ENCODE data around the gene SH2D3C. TPM values are rescaled to one million over a fixed set of nuclear protein-coding genes. Genes with fewer than 3 reads are reported as not detected.
A peak's percentile ranks its signal among the peaks of the same experiment; 100 is the strongest.

The SH2D3C gene
- total RNA-seq, 4 donors from 2014 or later, result 1.4 to 22.3 (median 4.1) TPM

- Histone ChIP-seq H3K27me3 (no peaks in the 10 kb centered on the region), H3K36me3 (peaks cover 0 to 72% (median 0%) of the 10 kb centered on the region in 3 donors), H3K4me1 (peaks cover 0 to 14% (median 2%) of the 10 kb centered on the region in 4 donors), H3K9me3 (no peaks in the 10 kb centered on the region), H3K27ac (no peak overlapping the region), H3K4me3 (no peak overlapping the region)
- no peak for DNase-seq
- TF ChIP-seq, protein P1, sequence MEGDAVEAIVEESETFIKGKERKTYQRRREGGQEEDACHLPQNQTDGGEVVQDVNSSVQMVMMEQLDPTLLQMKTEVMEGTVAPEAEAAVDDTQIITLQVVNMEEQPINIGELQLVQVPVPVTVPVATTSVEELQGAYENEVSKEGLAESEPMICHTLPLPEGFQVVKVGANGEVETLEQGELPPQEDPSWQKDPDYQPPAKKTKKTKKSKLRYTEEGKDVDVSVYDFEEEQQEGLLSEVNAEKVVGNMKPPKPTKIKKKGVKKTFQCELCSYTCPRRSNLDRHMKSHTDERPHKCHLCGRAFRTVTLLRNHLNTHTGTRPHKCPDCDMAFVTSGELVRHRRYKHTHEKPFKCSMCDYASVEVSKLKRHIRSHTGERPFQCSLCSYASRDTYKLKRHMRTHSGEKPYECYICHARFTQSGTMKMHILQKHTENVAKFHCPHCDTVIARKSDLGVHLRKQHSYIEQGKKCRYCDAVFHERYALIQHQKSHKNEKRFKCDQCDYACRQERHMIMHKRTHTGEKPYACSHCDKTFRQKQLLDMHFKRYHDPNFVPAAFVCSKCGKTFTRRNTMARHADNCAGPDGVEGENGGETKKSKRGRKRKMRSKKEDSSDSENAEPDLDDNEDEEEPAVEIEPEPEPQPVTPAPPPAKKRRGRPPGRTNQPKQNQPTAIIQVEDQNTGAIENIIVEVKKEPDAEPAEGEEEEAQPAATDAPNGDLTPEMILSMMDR (IDR thresholded peaks at IDR 0.05), result no peak
- TF ChIP-seq POLR2A (IDR thresholded peaks at IDR 0.05), result no peak
Observed at GRCh38 chr9:127813686-127814226, 35.3 kb upstream of the SH2D3C start.

DNA sequence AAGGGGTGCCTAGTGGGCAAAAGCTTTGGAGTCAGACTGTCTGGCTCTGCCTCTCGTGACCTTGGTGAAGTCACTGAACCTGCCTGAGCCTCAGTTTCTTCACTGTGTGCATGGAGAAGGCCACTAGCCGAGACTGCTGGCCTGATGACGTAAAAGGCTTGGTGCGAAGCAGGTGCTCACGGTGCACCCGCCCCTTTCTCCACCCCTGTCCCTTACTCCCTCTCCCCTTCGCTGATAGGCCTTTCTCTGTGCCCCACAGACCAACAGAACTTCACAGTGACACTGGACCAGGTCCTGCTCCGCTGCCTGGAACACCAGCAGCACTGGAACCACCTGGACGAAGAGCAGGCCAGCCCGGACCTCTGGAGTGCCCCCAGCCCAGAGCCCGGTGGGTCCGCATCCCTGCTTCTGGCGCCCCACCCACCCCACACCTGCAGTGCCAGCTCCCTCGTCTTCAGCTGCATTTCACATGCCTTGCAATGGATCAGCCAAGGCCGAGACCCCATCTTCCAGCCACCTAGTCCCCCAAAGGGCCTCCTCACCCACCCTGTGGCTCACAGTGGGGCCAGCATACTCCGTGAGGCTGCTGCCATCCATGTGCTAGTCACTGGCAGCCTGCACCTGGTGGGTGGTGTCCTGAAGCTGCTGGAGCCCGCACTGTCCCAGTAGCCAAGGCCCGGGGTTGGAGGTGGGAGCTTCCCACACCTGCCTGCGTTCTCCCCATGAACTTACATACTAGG lies 34.6 kb upstream of the SH2D3C start:
- H3K27ac ChIP-seq, result no peak overlapping the region
- no peak overlapping the region for H3K4me3 ChIP-seq
- no peak for TF ChIP-seq POLR2A (IDR thresholded peaks at IDR 0.05)
- TF ChIP-seq, protein P1 (IDR thresholded peaks at IDR 0.05), result no peak
- no peaks in the 10 kb centered on the region for H3K9me3 ChIP-seq
- H3K27me3 ChIP-seq, result no peaks in the 10 kb centered on the region
- H3K4me1 ChIP-seq, result peaks cover 0 to 14% (median 2%) of the 10 kb centered on the region in 4 donors
- no peak for DNase-seq
- H3K36me3 ChIP-seq, result peaks cover 0 to 77% (median 0%) of the 10 kb centered on the region in 3 donors

GRCh38 chr9:127812011-127812410 lies 33.5 kb upstream of the SH2D3C start:
- peaks cover 0 to 14% (median 2%) of the 10 kb centered on the region in 4 donors for H3K4me1 ChIP-seq
- no peak for TF ChIP-seq POLR2A (IDR thresholded peaks at IDR 0.05)
- TF ChIP-seq, protein P1 (IDR thresholded peaks at IDR 0.05), result no peak
- H3K36me3 ChIP-seq, result peaks cover 0 to 79% (median 0%) of the 10 kb centered on the region in 3 donors
- no peak overlapping the region for H3K27ac ChIP-seq
- H3K4me3 ChIP-seq, result no peak overlapping the region
- no peak for DNase-seq
- no peaks in the 10 kb centered on the region for H3K27me3 ChIP-seq
- no peaks in the 10 kb centered on the region for H3K9me3 ChIP-seq

GRCh38 chr9:127810378-127811187 lies 32.1 kb upstream of the SH2D3C start:
- Histone ChIP-seq H3K27ac (peak overlapping the region in 3 of 4 donors; percentile 32 to 84 (median 65)), H3K27me3 (no peaks in the 10 kb centered on the region), H3K36me3 (peaks cover 0 to 70% (median 0%) of the 10 kb centered on the region in 3 donors), H3K4me3 (peak overlapping the region in 1 of 4 donors; percentile 23), H3K9me3 (no peaks in the 10 kb centered on the region), H3K4me1 (peaks cover 0 to 14% (median 2%) of the 10 kb centered on the region in 4 donors)
- no peak for DNase-seq
- no peak for TF ChIP-seq POLR2A (IDR thresholded peaks at IDR 0.05)
- TF ChIP-seq, protein P1 (IDR thresholded peaks at IDR 0.05), result no peak

- peak in 2 of 3 donors; percentile 83 to 90 for DNase-seq
- peak overlapping the region; percentile 10 to 84 (median 48) for H3K27ac ChIP-seq
Observed at GRCh38 chr9:127809540-127810377, 31.3 kb upstream of the SH2D3C start.

More at GRCh38 chr9:127809540-127810377, 31.3 kb upstream of the SH2D3C start:
- H3K4me1 ChIP-seq, result peaks cover 0 to 17% (median 2%) of the 10 kb centered on the region in 4 donors
- no peaks in the 10 kb centered on the region for H3K27me3 ChIP-seq
- no peak for TF ChIP-seq POLR2A (IDR thresholded peaks at IDR 0.05)
- TF ChIP-seq, protein P1 (IDR thresholded peaks at IDR 0.05), result peak in 1 of 6 experiments; percentile 20
- peaks cover 0 to 62% (median 0%) of the 10 kb centered on the region in 3 donors for H3K36me3 ChIP-seq
- no peaks in the 10 kb centered on the region for H3K9me3 ChIP-seq
- H3K4me3 ChIP-seq, result peak overlapping the region in 2 of 4 donors; percentile 23 to 46

Data from Peyer's patch (tissue), 4 donors.